ENCODE measurements around the gene VMO1. TPM values are rescaled to one million over a fixed set of nuclear protein-coding genes. Genes with fewer than 3 reads are reported as not detected.
A peak's percentile ranks its signal among the peaks of the same experiment; 100 is the strongest.

VMO1 gene
- total and polyA plus RNA-seq, 3 donors from 2014 or later, result 0.62 to 1.3 (median 0.98) TPM

DNA sequence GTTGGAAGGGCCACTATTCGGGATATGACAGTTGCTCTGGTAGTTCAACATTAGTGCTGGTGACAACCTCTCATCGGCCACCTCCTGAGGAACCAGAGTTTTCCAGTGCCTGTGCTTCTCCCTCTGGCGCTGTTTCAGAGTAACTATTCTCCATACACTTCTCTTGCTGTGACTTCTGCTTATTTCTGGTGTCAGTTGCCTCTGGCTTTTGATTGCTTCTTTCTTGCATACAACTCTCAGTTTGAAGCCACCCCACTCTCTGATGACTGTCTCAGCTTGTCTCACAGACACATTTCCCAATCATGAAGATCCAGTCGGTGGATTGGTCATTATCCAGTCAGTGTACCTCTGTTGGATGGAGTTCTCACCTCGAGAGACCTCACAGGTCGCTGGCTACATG lies 17.9 kb downstream of the VMO1 start:
- intact Hi-C loops (cut with DNase I; ENCODE audit: low total_unique reads), result no loop called here
- Histone ChIP-seq H3K4me3 (no peak overlapping the region), H3K4me1 (no peaks in the 10 kb centered on the region), H3K27me3 (no peaks in the 10 kb centered on the region), H3K9me3 (no peaks in the 10 kb centered on the region), H3K36me3 (ENCODE audit: low read depth, missing control alignments) (no peaks in the 10 kb centered on the region), H3K27ac (no peak overlapping the region)
- TF ChIP-seq, protein P1, sequence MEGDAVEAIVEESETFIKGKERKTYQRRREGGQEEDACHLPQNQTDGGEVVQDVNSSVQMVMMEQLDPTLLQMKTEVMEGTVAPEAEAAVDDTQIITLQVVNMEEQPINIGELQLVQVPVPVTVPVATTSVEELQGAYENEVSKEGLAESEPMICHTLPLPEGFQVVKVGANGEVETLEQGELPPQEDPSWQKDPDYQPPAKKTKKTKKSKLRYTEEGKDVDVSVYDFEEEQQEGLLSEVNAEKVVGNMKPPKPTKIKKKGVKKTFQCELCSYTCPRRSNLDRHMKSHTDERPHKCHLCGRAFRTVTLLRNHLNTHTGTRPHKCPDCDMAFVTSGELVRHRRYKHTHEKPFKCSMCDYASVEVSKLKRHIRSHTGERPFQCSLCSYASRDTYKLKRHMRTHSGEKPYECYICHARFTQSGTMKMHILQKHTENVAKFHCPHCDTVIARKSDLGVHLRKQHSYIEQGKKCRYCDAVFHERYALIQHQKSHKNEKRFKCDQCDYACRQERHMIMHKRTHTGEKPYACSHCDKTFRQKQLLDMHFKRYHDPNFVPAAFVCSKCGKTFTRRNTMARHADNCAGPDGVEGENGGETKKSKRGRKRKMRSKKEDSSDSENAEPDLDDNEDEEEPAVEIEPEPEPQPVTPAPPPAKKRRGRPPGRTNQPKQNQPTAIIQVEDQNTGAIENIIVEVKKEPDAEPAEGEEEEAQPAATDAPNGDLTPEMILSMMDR (IDR thresholded peaks at IDR 0.05), result no peak
- no peak for TF ChIP-seq POLR2A (IDR thresholded peaks at IDR 0.05)
- DNase-seq, result no peak
- WGBS, 2 donors, result 86 to 90% methylated on average over 6 of the region's 6 CpGs

DNA sequence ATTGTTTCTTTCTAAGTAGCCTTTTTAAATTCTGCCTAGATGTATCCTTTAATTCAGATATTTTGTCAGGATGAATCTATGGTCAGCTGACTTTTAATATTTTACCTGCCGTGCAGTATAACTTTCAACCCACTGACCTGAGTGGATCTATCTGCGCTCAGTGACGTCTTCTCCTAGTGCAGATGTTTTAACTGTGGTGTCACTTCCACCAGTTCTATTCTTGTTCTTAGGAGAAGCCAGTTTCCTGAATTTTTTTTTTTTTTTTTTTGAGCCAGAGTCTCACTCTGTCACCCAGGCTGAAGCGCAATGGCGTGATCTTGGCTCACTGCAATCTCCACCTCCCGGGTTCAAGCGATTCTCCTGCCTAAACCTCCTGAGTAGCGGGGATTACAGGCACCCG lies 19.4 kb downstream of the VMO1 start:
- Histone ChIP-seq H3K4me3 (no peak overlapping the region), H3K9me3 (no peaks in the 10 kb centered on the region), H3K4me1 (no peaks in the 10 kb centered on the region), H3K27me3 (no peaks in the 10 kb centered on the region), H3K27ac (no peak overlapping the region), H3K36me3 (ENCODE audit: low read depth, missing control alignments) (no peaks in the 10 kb centered on the region)
- intact Hi-C loops (cut with DNase I; ENCODE audit: low total_unique reads), result no loop called here
- no peak for DNase-seq
- 77 to 92% methylated on average over 9 of the region's 9 CpGs for WGBS, 2 donors
- TF ChIP-seq POLR2A (IDR thresholded peaks at IDR 0.05), result no peak
- TF ChIP-seq, protein P1 (IDR thresholded peaks at IDR 0.05), result no peak

DNA sequence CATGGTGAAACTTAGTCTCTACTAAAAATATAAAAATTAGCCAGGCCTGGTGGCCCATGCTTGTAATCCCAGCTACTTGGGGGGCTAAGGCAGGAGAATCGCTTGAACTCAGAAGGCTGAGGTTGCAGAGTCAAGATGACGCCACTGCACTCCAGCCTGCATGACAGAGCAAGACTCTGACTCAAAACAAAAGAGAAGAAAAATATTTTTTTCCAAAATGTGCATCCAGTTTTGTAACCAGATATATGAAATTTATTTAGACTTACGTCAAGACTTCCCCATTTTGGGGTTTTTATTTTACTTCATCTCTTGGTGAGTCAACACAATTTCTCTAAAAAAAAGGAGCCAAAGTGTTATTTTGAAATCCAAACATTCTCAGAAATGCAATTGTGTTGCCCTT lies 20.0 kb downstream of the VMO1 start:
- Histone ChIP-seq H3K27ac (peak overlapping the region in 1 of 2 donors; percentile 36), H3K27me3 (no peaks in the 10 kb centered on the region), H3K9me3 (no peaks in the 10 kb centered on the region), H3K36me3 (ENCODE audit: low read depth, missing control alignments) (no peaks in the 10 kb centered on the region), H3K4me3 (no peak overlapping the region), H3K4me1 (no peaks in the 10 kb centered on the region)
- TF ChIP-seq, protein P1 (IDR thresholded peaks at IDR 0.05), result no peak
- TF ChIP-seq POLR2A (IDR thresholded peaks at IDR 0.05), result no peak
- 84 to 88% methylated on average over 3 of the region's 3 CpGs for WGBS, 2 donors
- intact Hi-C loops (cut with DNase I; ENCODE audit: low total_unique reads), result no loop called here
- no peak for DNase-seq

DNA sequence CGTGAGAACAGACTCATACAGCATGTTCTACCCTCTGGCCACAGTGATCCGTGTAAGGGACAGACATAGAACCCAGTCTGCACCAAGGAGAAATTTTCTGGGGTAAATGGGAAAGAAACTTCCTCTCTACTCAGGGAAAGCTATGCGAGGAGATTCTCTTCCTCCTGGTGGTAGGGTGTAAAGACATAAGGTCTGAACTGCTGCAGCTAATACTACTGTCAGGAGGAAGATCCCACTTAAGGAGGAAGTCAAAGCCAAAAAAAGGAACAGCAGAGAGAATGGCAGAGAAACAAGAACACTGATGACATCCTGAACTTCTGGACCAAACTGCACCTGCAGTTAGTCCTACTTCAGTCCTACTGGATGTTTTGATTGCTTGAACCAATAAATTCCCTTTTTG lies 21.6 kb downstream of the VMO1 start:
- DNase-seq, result no peak
- H3K4me3 ChIP-seq, result no peak overlapping the region
- intact Hi-C loops (cut with DNase I; ENCODE audit: low total_unique reads), result no loop called here
- H3K9me3 ChIP-seq, result no peaks in the 10 kb centered on the region
- 70% methylated on average over 3 of the region's 3 CpGs for WGBS, 2 donors
- no peaks in the 10 kb centered on the region for H3K4me1 ChIP-seq
- no peaks in the 10 kb centered on the region for H3K27me3 ChIP-seq
- H3K36me3 ChIP-seq (ENCODE audit: low read depth, missing control alignments), result no peaks in the 10 kb centered on the region
- TF ChIP-seq, protein P1 (IDR thresholded peaks at IDR 0.05), result peak in 1 of 3 experiments; percentile 2
- TF ChIP-seq POLR2A (IDR thresholded peaks at IDR 0.05), result no peak
- no peak overlapping the region for H3K27ac ChIP-seq

DNA sequence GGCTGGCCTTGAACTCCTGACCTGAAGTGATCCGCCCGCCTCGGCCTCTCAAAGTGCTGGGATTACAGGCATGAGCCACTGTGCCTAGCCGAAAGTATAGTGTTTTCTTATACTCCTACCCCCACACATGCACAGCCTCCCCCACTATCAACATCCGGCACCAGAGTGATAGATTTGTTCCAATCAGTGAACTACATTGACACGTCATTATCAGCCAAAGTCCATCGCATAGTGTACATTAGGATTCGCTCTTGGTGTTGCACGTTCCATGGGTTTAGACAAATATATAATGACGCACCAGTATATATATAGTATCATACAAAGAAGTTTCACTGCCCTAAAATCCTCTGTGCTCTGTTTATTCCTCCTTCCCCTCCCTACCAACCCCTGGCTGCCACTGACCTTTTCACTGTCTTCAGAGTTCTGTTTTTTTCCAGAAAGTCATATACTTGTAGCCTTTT lies 26.4 kb downstream of the VMO1 start:
- intact Hi-C loops (cut with DNase I; ENCODE audit: low total_unique reads), result no loop called here
- no peak for DNase-seq
- Histone ChIP-seq H3K4me3 (no peak overlapping the region), H3K27ac (no peak overlapping the region), H3K36me3 (ENCODE audit: low read depth, missing control alignments) (no peaks in the 10 kb centered on the region), H3K27me3 (no peaks in the 10 kb centered on the region), H3K9me3 (no peaks in the 10 kb centered on the region), H3K4me1 (no peaks in the 10 kb centered on the region)
- 47 to 74% methylated on average over 10 of the region's 10 CpGs for WGBS, 2 donors
- TF ChIP-seq POLR2A (IDR thresholded peaks at IDR 0.05), result no peak
- TF ChIP-seq, protein P1 (IDR thresholded peaks at IDR 0.05), result no peak
